Right lobe of liver (tissue), 4 donors: ENCODE measurements around the gene GSTCD.

ENCODE experiments used
- POLR2A ChIP-seq: fragments of 450-650 bp; IDR thresholded peaks from one replicate; pipeline ENCODE4 v1.6.1; 2017; ENCODE audit warnings: antibody characterized with exemption, mild to moderate bottlenecking
- TF ChIP-seq, protein P1 (sequence below), 4 donors: fragments of 200-600 bp in 3 of 4; fragments of 450-650 bp in 1 of 4; IDR thresholded peaks; one replicate each; pipeline versions ENCODE4 v1.5.1 to v1.8.0; 2016 to 2022; ENCODE audit warnings: antibody characterized with exemption in 4 of 4, mild to moderate bottlenecking in 2 of 4
- donor health status: DM: no; HTN: no; CAD: no.
- donor health status: DM: no; HTN: no; CAD: no.
- donor health status: DM: no; HTN: yes; CAD: no.

GRCh38 chr4:105838082-105838481, 129.5 kb downstream of the GSTCD start:
- TF ChIP-seq POLR2A = no peak
- TF ChIP-seq, protein P1, sequence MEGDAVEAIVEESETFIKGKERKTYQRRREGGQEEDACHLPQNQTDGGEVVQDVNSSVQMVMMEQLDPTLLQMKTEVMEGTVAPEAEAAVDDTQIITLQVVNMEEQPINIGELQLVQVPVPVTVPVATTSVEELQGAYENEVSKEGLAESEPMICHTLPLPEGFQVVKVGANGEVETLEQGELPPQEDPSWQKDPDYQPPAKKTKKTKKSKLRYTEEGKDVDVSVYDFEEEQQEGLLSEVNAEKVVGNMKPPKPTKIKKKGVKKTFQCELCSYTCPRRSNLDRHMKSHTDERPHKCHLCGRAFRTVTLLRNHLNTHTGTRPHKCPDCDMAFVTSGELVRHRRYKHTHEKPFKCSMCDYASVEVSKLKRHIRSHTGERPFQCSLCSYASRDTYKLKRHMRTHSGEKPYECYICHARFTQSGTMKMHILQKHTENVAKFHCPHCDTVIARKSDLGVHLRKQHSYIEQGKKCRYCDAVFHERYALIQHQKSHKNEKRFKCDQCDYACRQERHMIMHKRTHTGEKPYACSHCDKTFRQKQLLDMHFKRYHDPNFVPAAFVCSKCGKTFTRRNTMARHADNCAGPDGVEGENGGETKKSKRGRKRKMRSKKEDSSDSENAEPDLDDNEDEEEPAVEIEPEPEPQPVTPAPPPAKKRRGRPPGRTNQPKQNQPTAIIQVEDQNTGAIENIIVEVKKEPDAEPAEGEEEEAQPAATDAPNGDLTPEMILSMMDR (IDR thresholded peaks at IDR 0.05) = no peak
